IMR-90 (cell line): ENCODE results near the gene MAGI1. TPM values are rescaled to one million over a fixed set of nuclear protein-coding genes. Genes with fewer than 3 reads are reported as not detected.

Source experiments
- ATAC-seq: fragments of 200-7000 bp; cut with Tn5 transposase; 2 replicates; pipeline ENCODE4 v1.9.1; 2020; ENCODE audit warnings: low read depth, mild to moderate bottlenecking, moderate library complexity
- BruUV-seq: library from RNA; stranded (reverse); fragments of 400-500 nt; replicated peaks from 2 replicates; lab custom pipeline; 2021; lab: Mats Ljungman, UMichigan
- CTCF ChIA-PET: fragments of 300-600 bp; formaldehyde crosslinking; extraction: SDS; loops from one replicate; lab custom pipeline; 2021; ENCODE audit warnings: antibody characterized with exemption; lab: Yijun Ruan, JAX
- POLR2A ChIA-PET: fragments of 300-600 bp; sonication (Branson Sonifier 250); formaldehyde crosslinking; loops from one replicate; lab custom pipeline; 2022; ENCODE audit warnings: antibody characterized with exemption; ENCODE audit not compliant: unreplicated experiment; lab: Charles Lee
- DNase-seq: peaks from one replicate; pipeline ENCODE4 v3.0.0; 2013
- H2AFZ ChIP-seq: replicated peaks from 2 replicates; pipeline ENCODE3; 2013; ENCODE audit warnings: low read length, mild to moderate bottlenecking; ENCODE audit not compliant: poor library complexity
- H2AK5ac ChIP-seq: 2 replicates; pipeline ENCODE4 v1.6.1; 2013; ENCODE audit warnings: low read depth, low read length, inconsistent platforms
- H2AK9ac ChIP-seq: replicated peaks from 2 replicates; pipeline ENCODE3; 2013; ENCODE audit warnings: mild to moderate bottlenecking, low read depth, low read length, moderate library complexity; ENCODE audit not compliant: poor library complexity
- H2BK120ac ChIP-seq: 2 replicates; pipeline ENCODE4 v1.6.1; 2013; ENCODE audit warnings: low read depth, low read length, inconsistent platforms
- H2BK15ac ChIP-seq: 3 replicates; pipeline ENCODE4 v1.6.1; 2013; ENCODE audit warnings: low read depth, low read length, inconsistent platforms
- H2BK20ac ChIP-seq: 2 replicates; pipeline ENCODE4 v1.6.1; 2013; ENCODE audit warnings: low read depth, mild to moderate bottlenecking, inconsistent platforms, low read length, moderate library complexity
- H2BK5ac ChIP-seq: 2 replicates; pipeline ENCODE4 v1.6.1; 2013; ENCODE audit warnings: mild to moderate bottlenecking, low read depth, low read length, inconsistent platforms; ENCODE audit not compliant: poor library complexity, severe bottlenecking
- H3K14ac ChIP-seq: replicated peaks from 2 replicates; pipeline ENCODE4 v1.6.1; 2013; ENCODE audit warnings: low read depth, low read length, inconsistent platforms
- H3K18ac ChIP-seq: 2 replicates; pipeline ENCODE4 v1.6.1; 2013; ENCODE audit warnings: low read depth, low read length, control low read depth
- H3K23ac ChIP-seq: 2 replicates; pipeline ENCODE4 v1.6.1; 2013; ENCODE audit warnings: low read depth, low read length, inconsistent platforms
- H3K27ac ChIP-seq: 2 replicates; pipeline ENCODE4 v1.5.1; 2013; ENCODE audit warnings: mild to moderate bottlenecking, control low read depth, low read length; ENCODE audit not compliant: insufficient read depth
- H3K27me3 ChIP-seq: 2 replicates; pipeline ENCODE4 v1.6.1; 2013; ENCODE audit warnings: low read length; ENCODE audit not compliant: control insufficient read depth, insufficient read depth
- H3K36me3 ChIP-seq: 2 replicates; pipeline ENCODE4 v1.6.1; 2013; ENCODE audit warnings: low read length, mixed read lengths; ENCODE audit not compliant: control insufficient read depth, insufficient read depth
- H3K4ac ChIP-seq: 2 replicates; pipeline ENCODE4 v1.6.1; 2013; ENCODE audit warnings: low read depth, low read length, inconsistent platforms
- H3K4me1 ChIP-seq: 2 replicates; pipeline ENCODE4 v1.6.1; 2013; ENCODE audit warnings: low read length, mixed read lengths; ENCODE audit not compliant: control insufficient read depth, insufficient read depth
- H3K4me2 ChIP-seq: 2 replicates; pipeline ENCODE4 v1.6.1; 2013; ENCODE audit warnings: low read depth, mild to moderate bottlenecking, control low read depth, low read length, moderate library complexity
- H3K4me3 ChIP-seq: 2 replicates; pipeline ENCODE4 v1.5.1; 2013; ENCODE audit warnings: low read depth, mild to moderate bottlenecking, control low read depth, low read length, moderate library complexity; ENCODE audit not compliant: insufficient read depth
- H3K56ac ChIP-seq: 2 replicates; pipeline ENCODE4 v1.6.1; 2013; ENCODE audit warnings: low read length, inconsistent platforms; ENCODE audit not compliant: insufficient read depth; ENCODE audit errors: extremely low read depth
- H3K79me1 ChIP-seq, 2 experiments: 2 replicates each; pipeline ENCODE4 v1.6.1; 2013; ENCODE audit warnings: low read length in 2 of 2, inconsistent platforms in 1 of 2, low read depth in 1 of 2
- H3K9ac ChIP-seq: 2 replicates; pipeline ENCODE4 v1.6.1; 2013; ENCODE audit warnings: low read depth, low read length, control low read depth
- H3K9me1 ChIP-seq: 2 replicates; pipeline ENCODE4 v1.6.1; 2013; ENCODE audit warnings: low read length, inconsistent platforms; ENCODE audit not compliant: insufficient read depth
- H3K9me3 ChIP-seq: 2 replicates; pipeline ENCODE4 v1.6.1; 2013; ENCODE audit warnings: low read length; ENCODE audit not compliant: control insufficient read depth, insufficient read depth
- H4K20me1 ChIP-seq: 2 replicates; pipeline ENCODE4 v1.6.1; 2013; ENCODE audit warnings: low read length, inconsistent platforms; ENCODE audit not compliant: insufficient read depth
- H4K5ac ChIP-seq: 2 replicates; pipeline ENCODE4 v1.6.1; 2013; ENCODE audit warnings: mild to moderate bottlenecking, low read depth, low read length, control low read depth
- H4K8ac ChIP-seq, 2 experiments: 2 replicates each; pipeline ENCODE4 v1.6.1; 2013; ENCODE audit warnings: low read depth in 2 of 2, low read length in 2 of 2, control low read depth in 1 of 2, inconsistent platforms in 1 of 2
- H4K91ac ChIP-seq: 2 replicates; pipeline ENCODE4 v1.6.1; 2013; ENCODE audit warnings: low read depth, low read length, inconsistent platforms; ENCODE audit not compliant: insufficient read depth
- BHLHE40 ChIP-seq: fragments of 150-350 bp; IDR thresholded peaks from 2 replicates; pipeline ENCODE4 v1.6.1; 2016; ENCODE audit warnings: mild to moderate bottlenecking, low read depth, low read length
- CEBPB ChIP-seq: IDR thresholded peaks from 2 replicates; pipeline ENCODE4 v1.6.1; 2012; ENCODE audit warnings: low read depth, low read length, improper control_type of control experiment
- CHD1 ChIP-seq: IDR thresholded peaks from 2 replicates; pipeline ENCODE4 v1.6.1; 2012; ENCODE audit warnings: low read depth, low read length, improper control_type of control experiment
- FOS ChIP-seq: fragments of 150-350 bp; IDR thresholded peaks from 2 replicates; pipeline ENCODE4 v1.6.1; 2016; ENCODE audit warnings: low read depth, low read length
- MAFK ChIP-seq: IDR thresholded peaks from 2 replicates; pipeline ENCODE4 v1.6.1; 2012; ENCODE audit warnings: low read depth, low read length, improper control_type of control experiment
- MAZ ChIP-seq: IDR thresholded peaks from 2 replicates; pipeline ENCODE4 v1.6.1; 2012; ENCODE audit warnings: low read depth, mild to moderate bottlenecking, low read length, improper control_type of control experiment, moderate library complexity, borderline replicate concordance
- MXI1 ChIP-seq: IDR thresholded peaks from 2 replicates; pipeline ENCODE4 v1.6.1; 2012; ENCODE audit warnings: low read depth, mild to moderate bottlenecking, low read length, moderate library complexity, borderline replicate concordance
- NFE2L2 ChIP-seq: fragments of 150-350 bp; IDR thresholded peaks from 2 replicates; pipeline ENCODE4 v1.6.1; 2016; ENCODE audit warnings: low read depth, mild to moderate bottlenecking, low read length
- POLR2A ChIP-seq: IDR thresholded peaks from 2 replicates; pipeline ENCODE4 v1.6.1; 2012; ENCODE audit warnings: mild to moderate bottlenecking, low read depth, low read length
- RAD21 ChIP-seq: IDR thresholded peaks from 2 replicates; pipeline ENCODE4 v1.6.1; 2012; ENCODE audit warnings: low read length, improper control_type of control experiment
- RCOR1 ChIP-seq: IDR thresholded peaks from 2 replicates; pipeline ENCODE4 v1.6.1; 2012; ENCODE audit warnings: mild to moderate bottlenecking, low read length, improper control_type of control experiment; ENCODE audit not compliant: insufficient replicate concordance
- RFX5 ChIP-seq: IDR thresholded peaks from 2 replicates; pipeline ENCODE4 v1.8.0; 2012; ENCODE audit warnings: low read depth, mild to moderate bottlenecking, low read length, moderate library complexity
- SMC3 ChIP-seq: fragments of 150-350 bp; IDR thresholded peaks from 2 replicates; pipeline ENCODE4 v1.6.1; 2016; ENCODE audit warnings: low read depth, mild to moderate bottlenecking, antibody characterized with exemption, low read length, moderate library complexity
- WGBS, 2 experiments: methylation state at CpG; one replicate each; pipeline versions ENCODE4 v1.1.5 to v1.1.7; 2013; ENCODE audit warnings: missing lambda C conversion rate in 2 of 2; ENCODE audit not compliant: insufficient read length in 1 of 2; ENCODE audit errors: extremely low coverage in 2 of 2; 5-methylcytosine and 5-hydroxymethylcytosine counted together
- dilution Hi-C: fragments of 300-500 bp; cut with HindIII; formaldehyde crosslinking; loops from one replicate; pipeline ENCODE4 v1.14.3; 2018; ENCODE audit warnings: low sequenced_read_pairs; ENCODE audit not compliant: unreplicated experiment
- in situ Hi-C: fragments of 300-500 bp; cut with MboI; formaldehyde crosslinking; loops from 3 replicates; pipeline ENCODE4 v1.14.3; 2019; ENCODE audit warnings: low sequenced_read_pairs, inconsistent platforms, mixed read lengths
- intact Hi-C: fragments of 100-400 bp; cut with micrococcal nuclease; formaldehyde crosslinking; loops from 2 replicates; pipeline ENCODE4 v1.10.0; 2022
- polyA plus RNA-seq, 3 experiments: library from polyadenylated mRNA; depleted of rRNA; stranded (reverse); fragments of >200 nt; gene quantifications; 2 replicates each; pipeline ENCODE4 v1.2.3, GENCODE V29; 2012; ENCODE audit warnings: low replicate concordance in 1 of 3
- total RNA-seq: library from RNA; depleted of rRNA; stranded (reverse); fragments of >200 nt; gene quantifications from 2 replicates; pipeline ENCODE4 v1.2.3, GENCODE V29; 2012
- TF ChIP-seq, protein P1 (sequence below): fragments of 150-350 bp; IDR thresholded peaks from 2 replicates; pipeline ENCODE4 v1.6.1; 2016; ENCODE audit warnings: low read depth, mild to moderate bottlenecking, low read length, moderate library complexity, borderline replicate concordance
- TF ChIP-seq, protein P2 (sequence below): fragments of 150-350 bp; IDR thresholded peaks from 2 replicates; pipeline ENCODE4 v1.6.1; 2017; ENCODE audit warnings: mild to moderate bottlenecking, antibody characterized with exemption, low read length, low read depth
- TF ChIP-seq, protein P3 (sequence below): conservative IDR thresholded peaks from 2 replicates; pipeline ENCODE4 v1.5.1; 2012; ENCODE audit warnings: mild to moderate bottlenecking, low read depth, low read length, improper control_type of control experiment

The MAGI1 gene
- total and polyA plus RNA-seq, 2 of the 4 experiments (the other 2 are of a cell fraction) = 14.5 to 24.2 TPM

DNA sequence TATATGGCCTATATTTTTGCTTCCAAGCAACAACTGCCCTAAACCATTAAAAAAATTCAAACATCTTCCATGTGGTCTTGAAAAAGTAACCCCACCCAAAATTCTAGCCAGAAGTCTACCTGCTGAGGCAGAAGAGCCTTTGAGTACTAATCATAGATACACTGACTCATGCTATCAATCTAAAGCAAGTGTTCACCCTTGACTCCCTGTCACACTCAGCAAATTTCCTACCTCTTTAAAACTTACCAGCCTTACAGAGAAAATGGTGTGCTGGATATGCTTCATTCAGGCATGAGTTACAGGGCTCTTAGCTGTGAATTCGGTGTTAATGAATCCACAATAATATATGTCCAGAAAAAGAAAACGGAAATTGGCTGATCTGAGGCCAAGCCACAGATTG lies 373.8 kb downstream of the MAGI1 start:
- no peak overlapping the region for H3K27ac ChIP-seq
- BruUV-seq = no TSS peak
- H2AK9ac ChIP-seq = no peak overlapping the region
- no peak overlapping the region for H3K18ac ChIP-seq
- ChIA-PET POLR2A (no interaction called here), CTCF (no interaction called here)
- no peak overlapping the region for H4K8ac ChIP-seq
- no peak overlapping the region for H2BK20ac ChIP-seq
- in situ Hi-C loops (no loop called here), intact Hi-C loops (no loop called here), dilution Hi-C loops (no loop called here)
- H3K56ac ChIP-seq = no peak overlapping the region
- no peaks in the 10 kb centered on the region for H3K36me3 ChIP-seq
- no peaks in the 10 kb centered on the region; the same call in 1 of the 2 replicates for H3K9me1 ChIP-seq
- H2AK5ac ChIP-seq = no peak overlapping the region
- no peak for DNase-seq
- H3K9ac ChIP-seq = no peak overlapping the region
- TF ChIP-seq RAD21 (no peak), CEBPB (no peak), SMC3 (no peak), MAZ (no peak), MAFK (no peak), POLR2A (no peak), NFE2L2 (no peak), CHD1 (no peak), RCOR1 (no peak), MXI1 (no peak), FOS (no peak), RFX5 (no peak), BHLHE40 (no peak)
- TF ChIP-seq, protein P1, sequence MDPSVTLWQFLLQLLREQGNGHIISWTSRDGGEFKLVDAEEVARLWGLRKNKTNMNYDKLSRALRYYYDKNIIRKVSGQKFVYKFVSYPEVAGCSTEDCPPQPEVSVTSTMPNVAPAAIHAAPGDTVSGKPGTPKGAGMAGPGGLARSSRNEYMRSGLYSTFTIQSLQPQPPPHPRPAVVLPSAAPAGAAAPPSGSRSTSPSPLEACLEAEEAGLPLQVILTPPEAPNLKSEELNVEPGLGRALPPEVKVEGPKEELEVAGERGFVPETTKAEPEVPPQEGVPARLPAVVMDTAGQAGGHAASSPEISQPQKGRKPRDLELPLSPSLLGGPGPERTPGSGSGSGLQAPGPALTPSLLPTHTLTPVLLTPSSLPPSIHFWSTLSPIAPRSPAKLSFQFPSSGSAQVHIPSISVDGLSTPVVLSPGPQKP = no peak
- TF ChIP-seq, protein P2, sequence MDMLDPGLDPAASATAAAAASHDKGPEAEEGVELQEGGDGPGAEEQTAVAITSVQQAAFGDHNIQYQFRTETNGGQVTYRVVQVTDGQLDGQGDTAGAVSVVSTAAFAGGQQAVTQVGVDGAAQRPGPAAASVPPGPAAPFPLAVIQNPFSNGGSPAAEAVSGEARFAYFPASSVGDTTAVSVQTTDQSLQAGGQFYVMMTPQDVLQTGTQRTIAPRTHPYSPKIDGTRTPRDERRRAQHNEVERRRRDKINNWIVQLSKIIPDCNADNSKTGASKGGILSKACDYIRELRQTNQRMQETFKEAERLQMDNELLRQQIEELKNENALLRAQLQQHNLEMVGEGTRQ = no peak
- TF ChIP-seq, protein P3, sequence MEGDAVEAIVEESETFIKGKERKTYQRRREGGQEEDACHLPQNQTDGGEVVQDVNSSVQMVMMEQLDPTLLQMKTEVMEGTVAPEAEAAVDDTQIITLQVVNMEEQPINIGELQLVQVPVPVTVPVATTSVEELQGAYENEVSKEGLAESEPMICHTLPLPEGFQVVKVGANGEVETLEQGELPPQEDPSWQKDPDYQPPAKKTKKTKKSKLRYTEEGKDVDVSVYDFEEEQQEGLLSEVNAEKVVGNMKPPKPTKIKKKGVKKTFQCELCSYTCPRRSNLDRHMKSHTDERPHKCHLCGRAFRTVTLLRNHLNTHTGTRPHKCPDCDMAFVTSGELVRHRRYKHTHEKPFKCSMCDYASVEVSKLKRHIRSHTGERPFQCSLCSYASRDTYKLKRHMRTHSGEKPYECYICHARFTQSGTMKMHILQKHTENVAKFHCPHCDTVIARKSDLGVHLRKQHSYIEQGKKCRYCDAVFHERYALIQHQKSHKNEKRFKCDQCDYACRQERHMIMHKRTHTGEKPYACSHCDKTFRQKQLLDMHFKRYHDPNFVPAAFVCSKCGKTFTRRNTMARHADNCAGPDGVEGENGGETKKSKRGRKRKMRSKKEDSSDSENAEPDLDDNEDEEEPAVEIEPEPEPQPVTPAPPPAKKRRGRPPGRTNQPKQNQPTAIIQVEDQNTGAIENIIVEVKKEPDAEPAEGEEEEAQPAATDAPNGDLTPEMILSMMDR = no peak
- no CpG with 5 or more reads among the region's 2 CpGs for WGBS, 2 experiments
- no peaks in the 10 kb centered on the region for H3K27me3 ChIP-seq
- H4K5ac ChIP-seq = no peak overlapping the region
- no peak overlapping the region for H3K14ac ChIP-seq
- peaks cover 16 to 29% of the 10 kb centered on the region in 2 experiments for H3K79me1 ChIP-seq
- no peak overlapping the region for H2BK15ac ChIP-seq
- ATAC-seq = no peak
- H2BK5ac ChIP-seq = no peak overlapping the region
- H3K4ac ChIP-seq = no peak overlapping the region
- no peak overlapping the region for H2AFZ ChIP-seq
- H2BK120ac ChIP-seq = no peak overlapping the region
- H3K4me3 ChIP-seq = no peak overlapping the region
- H3K4me2 ChIP-seq = no peak overlapping the region
- peaks cover 5% of the 10 kb centered on the region for H3K4me1 ChIP-seq
- no peak overlapping the region for H4K91ac ChIP-seq
- no peaks in the 10 kb centered on the region for H3K9me3 ChIP-seq
- no peaks in the 10 kb centered on the region for H4K20me1 ChIP-seq
- H3K23ac ChIP-seq = no peak overlapping the region
